SK-N-MC (cell line): ENCODE data around the gene ADAMTS13.

Source experiments
- EZH2 ChIP-seq: fragments of 200-600 bp; sonication (generic); IDR thresholded peaks from one replicate; pipeline ENCODE4 v1.6.1; 2017; ENCODE audit warnings: antibody characterized with exemption
- FOXP2 ChIP-seq: optimal IDR thresholded peaks from 2 replicates; pipeline ENCODE3; 2011; ENCODE audit warnings: mild to moderate bottlenecking, moderate library complexity; ENCODE audit not compliant: insufficient read depth; ENCODE audit errors: extremely low read length, control extremely low read depth
- POLR2AphosphoS5 ChIP-seq: IDR thresholded peaks from 2 replicates; pipeline ENCODE4 v1.6.1; 2012; ENCODE audit warnings: mild to moderate bottlenecking, low read depth, low read length, borderline replicate concordance

GRCh38 chr9:133389562-133389961 is 32.6 kb upstream of the ADAMTS13 start:
- TF ChIP-seq POLR2AphosphoS5 (no peak), EZH2 (no peak), FOXP2 (no peak)
